Smooth muscle cell of the brain vasculature (primary cell): ENCODE results near the gene HYDIN.
"Not testable (repeated sequence)": the region's sequence is repeated elsewhere in the genome, so short reads cannot be mapped to it uniquely, and the experiment has no call there.

Source experiments
- DNase-seq: peaks from one replicate; pipeline ENCODE4 v3.0.0-alpha.2; 2012; ENCODE audit warnings: low read depth, low spot score

The HYDIN gene

GRCh38 chr16:70999735-71000134 lies 230.8 kb downstream of the HYDIN start:
- not testable (repeated sequence) for DNase-seq

GRCh38 chr16:70995799-70996198 lies 234.7 kb downstream of the HYDIN start:
- DNase-seq = not testable (repeated sequence)

- not testable (repeated sequence) for DNase-seq
These were observed 238.0 kb downstream of the HYDIN start for GRCh38 chr16:70992511-70992910.

- not testable (repeated sequence) for DNase-seq
These were observed 243.4 kb downstream of the HYDIN start for GRCh38 chr16:70987019-70987715.

GRCh38 chr16:70984675-70985074 lies 245.8 kb downstream of the HYDIN start:
- not testable (repeated sequence) for DNase-seq

GRCh38 chr16:70968332-70968731 lies 262.2 kb downstream of the HYDIN start:
- DNase-seq = not testable (repeated sequence)

- not testable (repeated sequence) for DNase-seq
These were observed 270.4 kb downstream of the HYDIN start for GRCh38 chr16:70960169-70960568.

- DNase-seq = not testable (repeated sequence)
These were observed 275.6 kb downstream of the HYDIN start for GRCh38 chr16:70954922-70955321.

- not testable (repeated sequence) for DNase-seq
These were observed 276.7 kb downstream of the HYDIN start for GRCh38 chr16:70953824-70954223.

- DNase-seq = not testable (repeated sequence)
These were observed 287.0 kb downstream of the HYDIN start for GRCh38 chr16:70943551-70943950.

GRCh38 chr16:70939690-70940359 lies 290.7 kb downstream of the HYDIN start:
- not testable (repeated sequence) for DNase-seq

- not testable (repeated sequence) for DNase-seq
These were observed 293.6 kb downstream of the HYDIN start for GRCh38 chr16:70936781-70937525.

- DNase-seq = not testable (repeated sequence)
These were observed 295.2 kb downstream of the HYDIN start for GRCh38 chr16:70935325-70935724.

GRCh38 chr16:70933746-70934145 lies 296.8 kb downstream of the HYDIN start:
- DNase-seq = not testable (repeated sequence)

- DNase-seq = not testable (repeated sequence)
These were observed 299.8 kb downstream of the HYDIN start for GRCh38 chr16:70930757-70931156.

- not testable (repeated sequence) for DNase-seq
These were observed 308.4 kb downstream of the HYDIN start for GRCh38 chr16:70922164-70922563.

- DNase-seq = not testable (repeated sequence)
These were observed 309.9 kb downstream of the HYDIN start for GRCh38 chr16:70920661-70921060.

GRCh38 chr16:70888208-70888607 lies 342.3 kb downstream of the HYDIN start:
- not testable (repeated sequence) for DNase-seq

- DNase-seq = not testable (repeated sequence)
These were observed 345.9 kb downstream of the HYDIN start for GRCh38 chr16:70884652-70885051.

GRCh38 chr16:70882311-70882710 lies 348.2 kb downstream of the HYDIN start:
- not testable (repeated sequence) for DNase-seq

- not testable (repeated sequence) for DNase-seq
These were observed 352.6 kb downstream of the HYDIN start for GRCh38 chr16:70877895-70878294.

- not testable (repeated sequence) for DNase-seq
These were observed 354.1 kb downstream of the HYDIN start for GRCh38 chr16:70876442-70876841.
